NCI-H2227 (cell line): ENCODE data around the gene PLAAT4.
A peak's percentile ranks its signal among the peaks of the same experiment; 100 is the strongest.

Experiments
- DNase-seq: peaks from one replicate; lab custom pipeline; 2025; ENCODE audit not compliant: unreplicated experiment; lab: John Stamatoyannopoulos, UW

The PLAAT4 gene, protein sequence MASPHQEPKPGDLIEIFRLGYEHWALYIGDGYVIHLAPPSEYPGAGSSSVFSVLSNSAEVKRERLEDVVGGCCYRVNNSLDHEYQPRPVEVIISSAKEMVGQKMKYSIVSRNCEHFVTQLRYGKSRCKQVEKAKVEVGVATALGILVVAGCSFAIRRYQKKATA

DNA sequence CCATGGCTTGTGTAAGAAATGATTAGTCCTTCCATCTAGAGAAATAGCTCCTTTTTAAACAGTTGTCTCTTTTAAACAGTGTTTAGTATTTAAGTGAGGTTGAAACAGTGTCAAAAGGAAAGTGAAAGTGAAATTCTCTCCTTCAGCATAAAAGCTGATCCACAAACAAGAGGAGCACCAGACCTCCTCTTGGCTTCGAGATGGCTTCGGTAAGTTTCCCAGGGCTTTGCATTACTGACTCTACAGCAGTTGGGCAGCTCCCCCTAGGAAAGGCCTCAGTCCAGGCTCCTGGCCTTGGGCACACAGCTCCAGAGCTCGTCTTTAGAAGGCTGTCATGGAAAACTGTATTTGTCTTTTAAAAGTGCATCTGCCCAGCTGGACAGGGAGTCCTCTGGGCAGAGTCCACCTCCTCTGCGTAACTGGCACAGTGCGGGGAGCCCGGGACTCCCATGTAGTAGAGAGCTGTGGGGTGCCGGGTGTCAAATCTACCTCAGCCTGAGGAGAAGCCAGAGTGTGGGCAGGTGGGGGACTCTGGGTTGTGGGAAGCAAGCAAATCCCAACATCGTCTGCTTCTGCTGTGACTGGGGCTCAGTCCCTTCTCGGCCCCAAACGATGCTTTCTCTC lies at the start of gene PLAAT4:
Gene PLAAT4 (plus strand): TSS at position 140 of the 624 bp plus-strand sequence. CDS start 61 bp downstream, at position 201.
- no peak for DNase-seq

- DNase-seq: no peak
Observed at GRCh38 chr11:63488789-63489188, 47.8 kb upstream of the PLAAT4 start.

- no peak for DNase-seq
Observed at GRCh38 chr11:63489879-63490278, 46.7 kb upstream of the PLAAT4 start.

- peak; percentile 49 for DNase-seq
Observed at GRCh38 chr11:63490551-63491239, 45.9 kb upstream of the PLAAT4 start, which contains the start of gene PLAAT5. Gene PLAAT5 (minus strand): TSS chr11:63491167. CDS start chr11:63491034, 133 bp downstream.

- no peak for DNase-seq
Observed at GRCh38 chr11:63491240-63491587, 45.4 kb upstream of the PLAAT4 start.

DNA sequence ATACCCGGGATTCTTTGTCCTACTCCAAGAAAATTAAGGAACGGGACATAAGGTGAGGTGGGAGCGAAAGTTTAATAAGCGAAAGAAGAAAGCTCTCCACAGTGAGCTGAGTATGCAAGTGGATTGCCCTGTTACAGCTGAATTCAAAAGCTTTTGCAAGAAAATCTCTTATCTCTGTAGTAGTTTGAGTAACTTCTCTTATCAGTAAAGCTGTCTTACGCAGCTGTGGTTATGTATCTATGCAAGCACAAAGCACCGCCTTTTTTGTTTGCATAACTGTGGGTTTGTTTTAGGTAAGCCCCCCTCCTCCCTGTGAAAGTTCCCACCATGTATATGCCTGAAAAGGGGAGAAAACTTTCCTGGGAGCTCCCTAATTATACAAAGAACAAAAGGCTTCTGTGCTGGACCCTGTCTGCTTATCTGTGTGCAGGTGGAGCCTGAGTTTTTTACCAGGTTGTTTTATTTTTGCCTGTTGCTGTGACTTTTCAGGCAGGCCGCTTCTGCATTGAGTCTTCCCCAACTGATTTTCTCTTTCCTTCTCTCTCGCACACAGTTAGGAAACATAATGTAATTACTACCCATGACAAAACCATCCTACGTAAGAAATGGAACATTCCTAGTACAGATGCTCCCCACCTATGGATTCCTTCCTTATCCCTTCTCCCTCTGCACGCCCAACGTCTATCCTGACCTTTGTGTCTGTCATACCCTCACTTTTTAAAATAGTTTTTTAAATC lies 44.8 kb upstream of the PLAAT4 start:
- no peak for DNase-seq

- no peak for DNase-seq
Observed at GRCh38 chr11:63492441-63492840, 44.2 kb upstream of the PLAAT4 start.

GRCh38 chr11:63493127-63493526 lies 43.5 kb upstream of the PLAAT4 start:
- DNase-seq: no peak

DNA sequence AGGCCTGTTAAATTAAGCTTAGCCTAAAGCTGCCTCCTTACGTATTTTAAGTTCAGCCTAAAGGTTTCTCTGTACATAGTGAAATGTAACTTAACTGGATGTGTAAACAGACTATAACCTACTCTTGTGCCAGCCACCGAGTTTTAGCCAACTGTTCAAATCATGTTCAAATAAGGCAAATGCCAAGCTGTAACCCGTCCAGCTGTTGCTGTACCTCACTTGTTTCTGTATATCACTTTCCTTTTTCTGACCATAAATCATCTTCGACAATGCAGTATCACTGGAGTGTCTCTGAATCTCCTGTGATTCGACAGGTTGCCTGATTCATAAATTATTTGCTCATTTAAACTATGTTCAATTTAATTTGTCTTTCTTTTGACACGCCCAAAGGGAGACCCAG lies 41.6 kb upstream of the PLAAT4 start:
- DNase-seq: no peak

GRCh38 chr11:63499874-63500273 lies 36.7 kb upstream of the PLAAT4 start:
- no peak for DNase-seq

- DNase-seq: no peak
Observed at GRCh38 chr11:63501236-63501635, 35.4 kb upstream of the PLAAT4 start.

DNA sequence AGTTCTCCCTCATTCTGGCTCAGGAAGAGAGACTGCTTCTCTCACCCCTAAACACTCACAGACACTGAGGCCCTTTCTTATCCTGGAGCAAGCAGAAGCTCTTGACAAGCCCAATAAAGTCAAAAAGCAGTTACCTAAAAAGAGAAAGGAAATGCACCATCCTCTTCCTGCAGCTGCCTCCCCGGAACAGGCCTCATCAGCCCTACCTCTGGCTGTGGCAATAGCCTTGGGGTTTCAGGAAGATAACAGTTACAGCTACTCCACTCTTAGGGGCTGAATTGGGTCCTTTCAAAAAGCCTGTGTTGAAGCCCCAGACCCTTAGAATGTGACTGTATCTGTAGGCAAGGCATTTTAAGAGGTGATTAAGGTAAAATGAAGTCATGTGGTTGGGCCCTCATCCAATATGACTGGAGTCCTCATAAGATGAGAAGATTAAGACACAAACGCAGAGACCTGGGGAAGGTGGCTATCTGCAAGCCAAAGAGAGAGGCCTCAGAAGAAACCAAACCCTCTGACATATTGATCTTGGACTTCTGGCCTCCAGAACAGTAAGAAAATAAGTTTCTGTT lies 34.3 kb upstream of the PLAAT4 start:
- no peak for DNase-seq

DNA sequence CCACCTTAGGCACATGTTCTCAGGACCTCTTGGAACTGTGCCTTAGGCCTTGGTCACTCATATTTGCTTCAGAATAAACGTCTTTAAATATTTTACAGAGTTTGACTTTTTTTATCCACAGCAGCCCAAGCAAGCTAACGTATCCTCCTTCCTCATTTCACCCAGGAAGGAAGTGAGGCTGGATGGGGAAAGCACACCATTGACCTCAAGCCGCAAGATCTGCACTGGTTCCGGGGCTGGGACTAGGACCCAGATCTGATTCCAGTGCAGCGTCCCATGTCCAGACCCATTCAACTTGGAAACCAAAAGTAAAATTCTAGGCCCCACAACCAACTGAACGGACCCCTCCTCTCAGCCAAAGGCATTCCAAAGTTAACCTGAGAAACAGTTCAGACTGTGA lies 33.1 kb upstream of the PLAAT4 start:
- no peak for DNase-seq

- DNase-seq: no peak
Observed at GRCh38 chr11:63504054-63504453, 32.6 kb upstream of the PLAAT4 start.

DNA sequence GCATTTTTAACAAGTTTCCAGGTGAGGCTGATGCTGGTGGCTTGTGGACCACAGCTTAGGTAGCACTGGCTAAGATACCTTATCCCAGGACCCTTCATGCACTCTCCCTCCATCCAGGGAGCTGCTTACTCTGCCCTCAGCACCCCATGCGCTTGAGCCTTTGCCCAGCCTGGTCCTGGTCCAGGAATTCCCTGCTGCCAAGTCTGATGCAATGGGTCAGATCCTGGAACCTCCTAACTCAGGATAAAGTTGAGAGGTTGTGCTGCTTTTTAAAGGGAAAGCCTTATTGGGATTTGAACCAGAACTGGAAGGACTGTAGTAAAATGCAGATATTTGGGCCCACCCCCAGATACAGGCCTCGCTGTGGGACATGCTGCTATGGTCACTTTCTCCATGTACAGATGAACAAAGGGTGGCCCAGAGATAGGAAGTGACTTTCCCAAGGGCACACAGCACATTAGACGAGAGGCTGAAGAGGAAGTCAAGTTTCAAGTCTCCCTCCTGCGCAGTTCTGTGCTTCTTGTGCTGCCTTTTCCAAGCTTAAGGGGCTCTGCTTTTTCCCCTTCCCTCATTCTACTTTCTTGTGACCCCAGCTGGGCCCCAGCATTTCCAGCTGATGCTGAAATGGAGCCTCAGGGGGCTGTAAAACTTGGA lies 31.5 kb upstream of the PLAAT4 start:
- no peak for DNase-seq

DNA sequence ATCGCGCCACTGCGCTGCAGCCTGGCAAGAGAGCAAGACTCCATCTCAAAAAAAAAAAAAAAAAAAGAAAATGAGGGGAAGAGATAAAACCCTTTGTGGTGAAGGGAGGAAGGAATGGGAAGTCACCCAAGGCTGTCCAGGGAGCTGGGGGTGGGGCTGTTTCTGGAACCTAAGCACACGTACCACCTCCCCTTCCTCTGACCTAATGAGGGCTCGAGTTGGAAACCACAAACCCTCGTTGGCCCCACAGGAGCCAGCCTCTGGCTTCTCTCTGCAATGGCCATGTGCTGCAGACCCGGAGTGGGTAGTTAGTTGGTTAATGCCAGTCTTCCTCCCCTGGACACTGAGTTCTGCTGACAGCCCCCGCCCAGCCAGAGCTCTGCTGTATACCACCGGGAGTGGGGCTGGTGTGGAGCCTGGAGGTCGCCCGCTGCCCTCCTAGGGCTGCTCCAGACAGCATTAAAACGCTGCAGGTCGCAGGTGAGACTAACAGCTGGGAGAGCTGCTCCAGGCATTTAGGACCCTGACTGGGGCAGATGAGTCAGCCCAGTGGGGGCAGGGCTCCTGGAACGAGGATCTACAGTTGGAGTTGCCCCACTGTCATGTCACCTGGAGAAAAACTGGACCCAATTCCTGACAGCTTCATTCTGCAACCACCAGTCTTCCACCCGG lies 30.6 kb upstream of the PLAAT4 start, which contains the start of gene LGALS12:
Gene LGALS12 (plus strand): TSS at position 228 of the 672 bp plus-strand sequence. CDS start 375 bp downstream, at position 603.
- no peak for DNase-seq

- DNase-seq: no peak
Observed at GRCh38 chr11:63506876-63507275, 29.7 kb upstream of the PLAAT4 start.

GRCh38 chr11:63507511-63507910 lies 29.1 kb upstream of the PLAAT4 start:
- DNase-seq: no peak

DNA sequence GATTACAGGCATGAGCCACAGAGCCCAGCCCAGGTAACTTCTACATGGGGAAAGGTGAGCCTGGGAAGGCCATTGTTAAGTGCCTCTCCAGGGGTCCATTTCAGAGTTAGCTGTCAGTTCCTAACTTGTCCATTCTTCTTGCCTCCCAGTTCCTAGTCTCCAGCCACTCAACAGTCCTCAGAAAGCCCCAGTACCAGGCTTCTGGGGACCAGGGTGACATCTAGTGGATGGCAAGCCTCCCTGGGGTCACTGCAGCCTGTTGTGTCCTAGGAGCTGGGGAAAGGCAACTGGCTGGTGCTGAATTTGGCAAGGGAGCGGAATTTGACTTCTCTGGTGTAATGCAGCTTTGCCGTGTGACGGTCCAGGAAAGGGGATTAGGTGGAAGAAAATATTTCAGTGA lies 28.6 kb upstream of the PLAAT4 start:
- DNase-seq: no peak

DNA sequence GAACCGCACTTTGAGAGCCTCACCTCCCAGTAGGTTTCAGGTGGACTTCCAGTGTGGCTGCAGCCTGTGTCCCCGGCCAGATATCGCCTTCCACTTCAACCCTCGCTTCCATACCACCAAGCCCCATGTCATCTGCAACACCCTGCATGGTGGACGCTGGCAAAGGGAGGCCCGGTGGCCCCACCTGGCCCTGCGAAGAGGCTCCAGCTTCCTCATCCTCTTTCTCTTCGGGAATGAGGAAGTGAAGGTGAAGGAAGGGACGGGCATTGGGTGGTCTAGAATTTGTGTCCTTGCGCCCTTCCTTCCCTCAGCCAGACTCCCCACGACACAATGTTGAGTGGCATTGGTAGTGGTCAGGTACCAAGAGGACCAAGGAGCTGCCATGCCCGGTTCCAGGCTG lies 27.9 kb upstream of the PLAAT4 start:
- DNase-seq: no peak
